Renal pelvis (tissue), 12 donors: ENCODE data around the gene CCDC32. TPM values are rescaled to one million over a fixed set of nuclear protein-coding genes. Genes with fewer than 3 reads are reported as not detected.
"Not testable (repeated sequence)": the region's sequence is repeated elsewhere in the genome, so short reads cannot be mapped to it uniquely, and the experiment has no call there.

Experiments used
- DNase-seq: peaks from one replicate; pipeline ENCODE4 v3.0.0-alpha.2; 2013
- long read RNA-seq, 16 experiments: transcript quantifications; one replicate each; lab custom pipeline, GENCODE V29; 2026
- polyA plus RNA-seq, 3 donors: library from polyadenylated mRNA; unstranded; fragments of 120-200 nt; gene quantifications; one replicate each; pipeline ENCODE4 v1.2.1, GENCODE V29; 2013; ENCODE audit not compliant: insufficient read length in 3 of 3

Gene CCDC32, protein sequence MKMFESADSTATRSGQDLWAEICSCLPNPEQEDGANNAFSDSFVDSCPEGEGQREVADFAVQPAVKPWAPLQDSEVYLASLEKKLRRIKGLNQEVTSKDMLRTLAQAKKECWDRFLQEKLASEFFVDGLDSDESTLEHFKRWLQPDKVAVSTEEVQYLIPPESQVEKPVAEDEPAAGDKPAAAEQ
- polyA plus RNA-seq, result 10 to 100 TPM; 24.6 to 32.4 (median 27.2) TPM
- long read RNA-seq, donor 1, transcript CCDC32-202 (4 exons, 1,519 nt), result major isoform, 10 of 17 reads
- long read RNA-seq, donor 1, partial matches to known transcripts, result 6 of 17 reads
- long read RNA-seq, donor 1, other reads (novel, unspliced or antisense), result 0 of 17 reads
- long read RNA-seq, donor 2, transcript CCDC32-202 (4 exons, 1,519 nt), result major isoform, 8 of 16 reads
- long read RNA-seq, donor 2, partial matches to known transcripts, result 7 of 16 reads
- long read RNA-seq, donor 2, other reads (novel, unspliced or antisense), result 0 of 16 reads
- long read RNA-seq, donor 3, transcript CCDC32-202 (4 exons, 1,519 nt), result major isoform, 5 of 6 reads
- long read RNA-seq, donor 3, partial matches to known transcripts, result 0 of 6 reads
- long read RNA-seq, donor 3, other reads (novel, unspliced or antisense), result 0 of 6 reads
- long read RNA-seq, donor 4, partial matches to known transcripts, result 5 of 6 reads
- long read RNA-seq, donor 4, other reads (novel, unspliced or antisense), result 0 of 6 reads
- long read RNA-seq, donor 5, transcript CCDC32-202 (4 exons, 1,519 nt), result major isoform, 5 of 6 reads
- long read RNA-seq, donor 5, partial matches to known transcripts, result 0 of 6 reads
- long read RNA-seq, donor 5, other reads (novel, unspliced or antisense), result 0 of 6 reads
- long read RNA-seq, donor 6, transcript CCDC32-202 (4 exons, 1,519 nt), result major isoform, 8 of 9 reads
- long read RNA-seq, donor 6, partial matches to known transcripts, result 0 of 9 reads
- long read RNA-seq, donor 6, other reads (novel, unspliced or antisense), result 0 of 9 reads
- long read RNA-seq, donor 7, transcript CCDC32-202 (4 exons, 1,519 nt), result major isoform, 11 of 17 reads
- long read RNA-seq, donor 7, partial matches to known transcripts, result 5 of 17 reads
- long read RNA-seq, donor 7, other reads (novel, unspliced or antisense), result 0 of 17 reads
- long read RNA-seq, donor 8, partial matches to known transcripts, result 0 of 4 reads
- long read RNA-seq, donor 8, other reads (novel, unspliced or antisense), result 0 of 4 reads
- long read RNA-seq, donor 9, transcript CCDC32-202 (4 exons, 1,519 nt), result major isoform, 11 of 14 reads
- long read RNA-seq, donor 9, partial matches to known transcripts, result 0 of 14 reads
- long read RNA-seq, donor 9, other reads (novel, unspliced or antisense), result 0 of 14 reads
- long read RNA-seq, donor 10, transcript CCDC32-202 (4 exons, 1,519 nt), result major isoform, 15 of 17 reads
- long read RNA-seq, donor 10, partial matches to known transcripts, result 0 of 17 reads
- long read RNA-seq, donor 10, other reads (novel, unspliced or antisense), result 0 of 17 reads
- long read RNA-seq, donor 11, partial matches to known transcripts, result 0 of 5 reads
- long read RNA-seq, donor 11, other reads (novel, unspliced or antisense), result 0 of 5 reads
- long read RNA-seq, donor 12, transcript CCDC32-202 (4 exons, 1,519 nt), result major isoform, 5 of 14 reads
- long read RNA-seq, donor 12, partial matches to known transcripts, result 7 of 14 reads
- long read RNA-seq, donor 12, other reads (novel, unspliced or antisense), result 0 of 14 reads
- long read RNA-seq, donor 13, transcript CCDC32-202 (4 exons, 1,519 nt), result major isoform, 7 of 12 reads
- long read RNA-seq, donor 13, partial matches to known transcripts, result 0 of 12 reads
- long read RNA-seq, donor 13, other reads (novel, unspliced or antisense), result 0 of 12 reads
- long read RNA-seq, donor 14, result 0 reads
- long read RNA-seq, donor 15, result 0 reads
- long read RNA-seq, donor 16, transcript CCDC32-202 (4 exons, 1,519 nt), result major isoform, 9 of 17 reads
- long read RNA-seq, donor 16, partial matches to known transcripts, result 7 of 17 reads
- long read RNA-seq, donor 16, other reads (novel, unspliced or antisense), result 0 of 17 reads

DNA sequence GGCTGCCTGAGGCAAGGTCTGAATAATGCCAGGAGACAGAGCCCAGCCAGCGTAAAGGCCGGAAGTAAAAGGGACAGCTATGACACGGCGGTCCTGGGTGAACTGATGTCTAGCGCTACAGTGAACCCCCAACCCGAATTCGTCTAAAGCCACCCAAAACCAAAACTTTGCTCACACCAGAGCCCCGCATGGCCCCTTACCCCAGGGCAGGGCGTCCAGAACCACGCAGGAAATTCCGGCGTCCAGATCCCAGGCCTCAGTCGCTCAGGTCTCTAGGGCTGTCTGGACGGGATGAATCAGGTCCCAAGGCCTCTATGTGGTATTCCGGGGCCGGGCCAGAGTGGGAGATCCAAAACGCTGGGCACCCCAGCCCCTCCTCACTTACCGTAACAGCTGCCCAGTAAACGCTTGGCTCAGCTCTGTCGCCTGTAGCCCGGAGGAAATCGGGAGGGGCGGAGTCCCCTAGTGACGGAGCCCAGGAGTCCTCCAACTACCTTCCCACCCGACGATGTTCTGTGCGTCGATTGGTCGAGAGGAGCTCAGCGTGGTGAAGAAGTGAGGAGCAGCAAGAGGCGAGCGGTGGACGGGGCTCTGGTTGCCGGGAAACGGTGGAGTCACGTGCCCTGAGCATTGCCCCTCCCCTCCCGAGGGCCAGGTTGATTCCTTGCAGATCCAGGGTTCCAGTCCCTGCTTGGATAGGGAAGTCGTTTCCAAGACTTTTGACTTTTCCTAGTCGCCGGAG, at the start of gene CCDC32:
Gene CCDC32 (minus strand): TSS at position 452 of the 742 bp plus-strand sequence. CDS start 2,027 bp downstream, outside the sequence.
- peak; percentile 98 for DNase-seq

DNA sequence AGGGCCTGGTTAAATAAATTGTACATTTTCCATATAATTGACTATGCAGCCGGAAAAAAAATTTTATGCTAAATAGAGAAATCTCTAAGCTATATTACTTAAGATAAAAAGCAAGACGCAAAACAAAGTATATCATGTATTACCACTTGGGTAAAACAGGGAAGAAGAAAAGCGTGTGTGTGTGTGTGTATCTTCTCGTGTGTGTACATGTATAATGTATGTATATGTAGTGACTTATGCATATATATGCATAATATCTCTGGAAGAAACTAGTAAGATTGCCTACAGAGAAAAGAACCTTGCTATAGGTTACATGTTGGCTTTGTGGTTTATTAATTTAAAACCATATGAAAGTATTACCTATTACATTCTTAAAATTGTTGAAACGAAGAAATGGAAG, 48.2 kb upstream of the CCDC32 start:
- DNase-seq, result no peak

DNA sequence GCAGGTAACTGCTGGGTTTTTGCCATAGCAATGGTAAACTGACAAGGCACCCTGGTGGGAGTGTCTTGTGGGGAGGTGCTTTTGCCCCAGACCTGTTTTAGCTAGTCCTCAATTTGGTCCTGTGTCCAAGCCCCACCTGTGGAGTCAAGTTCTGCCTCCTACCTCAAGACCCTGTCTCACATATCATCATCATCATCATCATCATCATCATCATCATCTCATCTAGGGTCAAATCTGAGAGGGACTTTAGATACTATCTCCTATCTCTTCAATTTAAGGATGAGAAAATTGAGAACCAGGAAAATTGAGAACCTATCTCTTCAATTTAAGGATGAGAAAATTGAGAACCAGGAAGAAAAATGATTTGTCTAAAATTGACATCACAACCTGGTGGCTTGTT, 39.1 kb upstream of the CCDC32 start:
- no peak for DNase-seq

DNA sequence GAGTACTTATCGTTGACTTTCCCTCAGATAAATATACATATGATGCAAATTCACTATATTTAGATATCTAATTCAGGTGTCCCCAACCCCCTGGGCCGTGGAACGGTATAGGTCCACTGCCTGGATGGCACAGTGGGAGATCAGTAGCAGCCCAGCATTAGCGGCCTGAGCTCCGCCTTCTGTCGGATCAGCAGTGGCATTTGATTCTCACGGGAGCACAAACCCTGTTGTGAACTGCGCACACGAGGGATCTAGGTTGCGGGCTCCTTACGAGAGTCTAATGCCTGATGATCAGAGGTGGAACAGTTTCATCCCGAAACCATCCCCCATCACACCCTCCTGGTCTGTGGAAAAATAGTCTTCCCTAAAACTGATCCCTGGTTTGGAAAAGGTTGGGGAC, 36.1 kb upstream of the CCDC32 start:
- DNase-seq, result no peak

DNA sequence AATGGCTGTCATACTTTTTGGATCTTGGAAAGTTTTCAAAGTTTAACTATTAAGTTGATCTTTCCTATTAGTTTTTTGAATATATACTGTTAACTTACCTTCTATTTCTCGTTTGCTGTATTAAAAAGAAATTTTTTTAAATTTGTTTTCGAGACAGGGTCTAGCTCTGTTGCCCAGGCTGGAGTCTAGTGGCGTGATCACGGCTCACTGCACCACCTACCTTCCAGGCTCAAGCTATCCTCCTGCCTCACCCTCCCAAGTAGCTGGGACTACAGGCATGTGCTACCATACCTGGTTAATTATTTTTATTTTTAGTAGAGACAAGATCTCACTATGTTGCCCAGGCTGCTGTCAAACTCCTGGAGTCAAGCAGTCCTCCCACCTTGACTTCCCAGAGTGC, 33.8 kb upstream of the CCDC32 start:
- DNase-seq, result no peak

DNA sequence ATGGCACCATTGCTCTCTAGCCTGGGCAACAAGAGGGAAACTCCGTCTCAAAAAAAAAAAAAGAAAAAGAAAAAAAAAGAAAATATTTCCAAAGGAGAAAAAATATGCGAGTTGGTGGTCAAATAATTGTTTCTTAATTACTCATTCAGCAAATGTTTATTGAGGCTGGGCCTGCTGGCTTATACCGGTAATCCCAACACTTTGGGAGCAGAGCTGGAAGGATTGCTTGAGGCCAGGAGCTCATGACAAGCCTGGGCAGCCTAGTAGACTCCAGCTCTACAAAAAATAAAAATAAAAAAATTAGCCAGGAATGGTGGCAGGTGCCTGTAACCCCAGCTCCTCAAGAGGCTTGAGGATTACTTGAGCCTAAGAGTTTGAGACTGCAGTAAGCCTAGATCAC, 33.3 kb upstream of the CCDC32 start:
- DNase-seq, result no peak

DNA sequence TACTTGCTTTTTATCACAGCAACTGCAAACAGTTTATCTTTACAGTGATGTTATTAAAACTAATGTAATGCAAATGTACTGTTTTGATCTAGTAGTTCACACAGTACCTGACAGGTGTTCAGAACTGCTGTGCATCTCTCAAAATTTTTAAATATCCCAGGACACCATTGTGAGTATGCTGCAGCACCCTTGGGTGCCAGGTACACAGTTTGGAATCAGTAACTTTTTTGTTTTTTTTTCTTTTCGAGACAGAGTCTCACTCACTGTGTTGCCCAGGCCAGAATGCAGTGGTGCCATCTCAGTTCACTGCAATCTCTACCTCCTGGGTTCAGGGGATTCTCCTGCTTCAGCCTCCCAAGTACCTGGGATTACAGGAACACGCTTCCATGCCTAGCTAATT, 32.2 kb upstream of the CCDC32 start:
- no peak for DNase-seq

DNA sequence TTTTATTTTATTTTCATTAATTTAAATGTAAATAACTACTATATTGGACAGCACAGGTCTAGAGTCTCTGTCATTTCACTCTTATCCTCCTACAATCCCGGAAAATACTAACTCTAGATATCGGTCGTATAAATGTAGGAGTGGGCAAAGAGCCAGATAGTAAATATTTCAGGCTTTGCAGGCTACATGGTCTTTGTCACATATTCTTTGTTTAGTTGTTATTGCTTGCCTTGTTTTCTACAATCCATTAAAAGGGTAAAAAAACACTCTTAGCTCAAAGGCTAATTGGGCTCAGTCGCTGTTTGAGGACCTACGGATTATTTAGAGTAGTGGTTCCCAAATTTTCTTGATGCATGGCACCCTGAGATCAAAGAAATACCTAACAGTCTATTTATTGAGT, 30.9 kb upstream of the CCDC32 start:
- no peak for DNase-seq

DNA sequence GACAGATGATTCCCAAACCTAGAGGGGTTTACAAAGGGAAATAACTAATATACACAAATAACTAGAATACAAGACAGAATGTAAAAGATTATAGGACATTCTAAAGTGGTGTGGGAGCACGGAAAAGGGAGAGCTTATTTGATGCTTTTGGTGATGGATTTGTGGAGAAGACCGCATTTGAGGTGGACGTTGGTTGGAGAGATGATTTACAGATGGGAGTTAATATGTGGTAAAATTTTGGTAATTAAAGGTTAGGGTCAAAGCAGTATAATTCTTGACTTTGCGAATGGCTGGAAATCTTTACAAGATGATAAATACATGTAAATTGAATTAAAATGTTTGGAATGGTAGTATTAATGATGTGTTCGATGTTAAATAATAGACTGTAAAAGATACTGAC, 30.4 kb upstream of the CCDC32 start:
- DNase-seq, result no peak

DNA sequence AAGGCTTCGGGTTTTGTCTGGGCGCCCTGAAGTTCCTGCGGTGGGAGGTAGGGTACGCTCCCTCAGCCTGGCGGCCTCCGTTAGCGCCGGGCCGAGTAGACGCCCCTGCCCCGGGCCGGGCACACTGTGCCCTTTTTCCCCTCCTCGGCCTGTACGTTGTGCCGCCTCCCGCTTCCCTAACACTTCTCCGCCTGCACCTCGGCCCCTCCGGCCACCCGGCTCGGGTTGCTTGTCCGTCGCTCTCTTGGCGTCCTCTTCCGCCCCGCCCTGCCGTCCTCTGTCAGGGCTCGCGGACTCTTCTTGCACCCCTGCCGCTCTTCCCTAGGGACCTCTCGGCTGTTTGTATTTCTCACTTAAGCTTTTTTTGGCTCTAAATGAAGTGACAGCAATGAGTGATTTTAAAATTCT, 29.6 kb upstream of the CCDC32 start:
- peak; percentile 69 for DNase-seq

DNA sequence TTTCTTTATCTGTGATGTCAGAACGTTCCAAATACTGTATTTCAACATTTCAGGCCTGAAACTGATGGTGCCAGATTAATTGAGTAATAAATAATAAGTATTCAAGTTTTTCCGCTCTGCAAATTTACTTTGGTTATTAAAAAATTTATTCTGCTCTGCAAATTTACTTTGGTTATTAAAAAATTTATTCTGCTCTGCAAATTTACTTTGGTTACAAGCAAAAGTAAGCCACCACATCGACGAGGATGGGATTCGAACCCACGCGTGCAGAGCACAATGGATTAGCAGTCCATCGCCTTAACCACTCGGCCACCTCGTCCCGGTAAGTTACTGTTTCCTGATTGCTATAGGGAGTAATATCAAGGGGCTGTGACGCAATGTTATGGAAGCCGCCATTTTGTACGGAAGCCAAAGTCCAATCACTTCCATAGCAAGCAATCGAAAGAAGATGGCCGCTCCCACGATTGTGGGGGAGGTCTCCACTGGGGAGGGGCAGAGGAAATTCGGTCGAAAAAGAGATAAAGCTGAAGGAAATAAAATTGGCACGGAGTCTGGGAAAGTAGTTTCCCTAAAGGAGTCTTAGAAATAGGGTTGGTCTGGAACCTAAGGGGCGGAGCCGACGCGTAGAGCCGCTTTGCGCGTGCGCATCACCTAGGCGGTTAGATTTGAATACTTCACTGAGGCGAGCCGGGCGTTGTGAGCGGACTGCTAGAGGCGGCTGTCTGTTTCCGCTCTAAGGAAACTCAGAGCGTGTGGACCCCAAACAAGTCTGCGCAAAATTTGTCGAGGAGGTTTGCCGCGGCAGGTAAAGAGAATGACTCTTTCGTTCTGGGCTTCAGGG, 29.0 kb upstream of the CCDC32 start, which contains the start of gene KNL1:
Gene KNL1 (plus strand): TSS at position 662 of the 841 bp plus-strand sequence. CDS start 8,683 bp downstream, outside the sequence.
- peak; percentile 98 for DNase-seq

DNA sequence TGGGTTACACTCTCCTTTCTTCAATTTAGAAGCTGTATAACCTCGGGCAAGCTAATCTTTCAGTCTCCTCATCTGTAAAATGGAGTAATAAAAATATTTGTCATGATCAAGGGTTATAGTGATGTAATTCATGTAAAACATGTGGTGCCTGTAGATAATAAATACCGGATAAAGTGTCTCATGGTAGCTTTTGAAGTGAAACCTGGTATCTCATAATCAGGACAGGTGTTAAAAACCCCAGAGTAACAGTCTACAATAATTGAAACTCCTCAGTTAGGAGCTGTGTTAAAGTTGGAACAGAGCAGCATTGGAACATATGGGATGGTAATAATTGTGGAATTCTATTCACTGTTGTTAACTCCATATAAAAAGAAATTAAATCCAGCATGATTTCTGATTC, 28.3 kb upstream of the CCDC32 start:
- no peak for DNase-seq

DNA sequence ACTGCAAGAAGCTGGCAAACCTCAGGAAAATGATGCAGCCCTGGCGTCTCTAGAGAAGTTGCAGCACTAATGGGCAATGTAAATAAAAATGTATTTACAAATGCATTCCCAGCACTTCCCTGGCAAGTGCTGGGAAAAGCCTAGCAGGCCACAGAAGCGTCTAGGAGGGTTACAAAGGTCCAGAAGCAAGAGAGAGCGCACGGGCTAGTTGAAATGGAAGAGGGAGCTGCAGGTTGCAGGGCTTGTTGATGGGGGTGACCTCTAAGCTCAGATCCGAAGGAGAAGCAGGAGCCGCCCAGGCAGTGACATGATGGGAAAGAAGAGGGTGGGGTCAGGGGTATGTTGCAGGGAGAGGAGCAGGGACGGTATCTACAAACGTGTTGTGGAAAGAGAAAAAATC, 26.5 kb upstream of the CCDC32 start:
- DNase-seq, result no peak

DNA sequence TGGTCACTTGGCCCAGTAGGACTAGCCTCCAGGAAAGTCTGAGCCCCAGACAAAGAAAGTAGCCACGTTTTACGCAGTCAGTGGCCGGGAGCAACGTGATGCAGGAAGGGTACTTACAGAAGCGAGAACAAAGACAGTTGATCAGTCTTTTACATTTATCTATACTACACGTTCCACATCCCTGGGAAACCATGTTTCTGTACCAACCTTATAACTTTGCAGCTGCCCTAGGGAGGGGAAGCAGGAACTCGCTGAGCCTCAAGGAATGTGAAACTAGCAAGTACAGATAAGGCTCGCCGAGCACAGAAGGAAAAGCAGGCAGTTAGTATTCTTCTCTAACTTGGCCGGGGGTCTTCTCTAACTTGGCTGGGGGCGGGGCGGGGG, 25.8 kb upstream of the CCDC32 start:
- DNase-seq, result no peak

DNA sequence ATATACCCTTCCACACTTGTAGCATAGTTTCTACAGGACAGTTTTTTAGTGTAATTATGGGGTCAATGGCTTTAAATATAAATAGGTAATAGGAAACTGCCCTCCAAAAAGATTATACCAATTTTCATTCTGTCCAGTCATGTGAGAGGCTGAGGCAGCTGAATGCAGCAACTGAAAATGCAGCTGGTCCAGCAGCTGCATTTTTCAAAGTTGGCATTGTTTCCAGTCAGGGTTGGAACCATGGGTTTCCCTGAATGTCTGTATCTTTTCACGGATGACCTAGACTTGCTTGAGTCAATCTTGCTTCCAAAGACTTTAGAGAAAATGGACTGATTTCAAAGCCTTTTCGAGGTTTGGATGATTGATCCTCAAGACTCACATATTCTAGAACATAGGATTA, 19.3 kb upstream of the CCDC32 start:
- DNase-seq, result no peak

DNA sequence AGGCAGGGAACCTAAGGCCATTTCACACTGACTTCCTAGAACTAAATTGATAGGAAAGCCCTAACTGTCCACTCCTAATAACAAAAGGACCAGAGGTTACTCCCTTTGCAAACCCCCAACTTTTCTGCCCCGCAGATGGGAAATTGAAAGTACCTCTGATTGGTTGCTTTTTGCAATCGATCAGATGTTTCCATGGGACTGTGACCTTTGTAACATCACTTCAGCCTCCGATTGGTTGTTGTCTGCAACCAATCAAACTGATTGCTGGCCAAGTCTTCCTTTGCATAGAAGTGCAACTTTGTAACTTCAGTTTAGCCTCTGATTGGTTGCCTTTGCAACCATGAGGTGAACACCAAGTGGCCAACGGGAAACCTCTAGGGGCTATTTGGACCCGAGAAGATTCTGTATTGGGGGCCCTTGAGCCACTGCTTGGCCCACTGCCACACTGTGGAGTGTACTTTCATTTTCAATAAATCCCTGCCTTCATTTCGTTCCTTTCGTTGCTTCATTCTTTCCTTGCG, 17.9 kb upstream of the CCDC32 start:
- DNase-seq, result no peak

DNA sequence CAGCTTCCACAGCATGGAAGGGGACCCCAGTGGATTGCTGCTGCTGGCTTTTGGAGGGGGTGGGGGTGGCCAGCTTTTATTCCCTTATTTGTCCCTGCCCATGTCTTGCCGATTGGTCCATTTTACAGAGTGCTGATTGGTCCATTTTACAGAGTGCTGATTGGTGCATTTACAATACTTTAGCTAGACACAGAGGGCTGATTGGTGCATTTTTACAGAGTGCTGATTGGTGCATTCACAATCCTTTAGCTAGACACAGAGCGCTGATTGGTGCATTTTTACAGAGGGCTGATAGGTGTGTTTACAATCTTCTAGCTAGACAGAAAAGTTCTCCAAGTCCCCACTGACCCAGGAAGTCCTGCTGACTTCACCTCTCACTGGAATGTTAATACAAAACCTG, 17.0 kb upstream of the CCDC32 start:
- not testable (repeated sequence) for DNase-seq

DNA sequence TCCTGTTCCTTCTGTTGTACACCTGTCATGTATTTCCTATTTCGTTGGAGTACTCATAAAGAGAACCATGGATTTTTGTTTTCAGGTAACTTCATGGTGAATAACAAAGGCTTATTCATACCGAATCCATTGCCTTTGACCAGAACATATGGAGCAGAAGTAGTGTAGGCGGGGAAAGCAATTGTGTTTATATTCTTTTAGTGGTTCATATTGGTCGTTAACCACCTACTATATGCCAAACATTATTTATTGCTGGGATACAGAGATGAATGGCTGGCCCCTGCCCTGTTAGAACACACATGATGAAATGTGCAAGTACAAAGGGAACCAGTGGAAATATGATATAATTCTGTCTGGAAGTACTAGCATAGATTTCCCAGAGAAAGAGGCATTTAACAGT, 14.1 kb upstream of the CCDC32 start:
- no peak for DNase-seq
